GM19025 (cell line): ENCODE results near the gene SPATA46.
"Not testable (repeated sequence)": the region's sequence is repeated elsewhere in the genome, so short reads cannot be mapped to it uniquely, and the experiment has no call there.

ENCODE experiments used
- ATAC-seq: cut with Tn5 transposase; IDR thresholded peaks from one replicate; pipeline ENCODE4 v1.9.1; 2021; ENCODE audit warnings: mild to moderate bottlenecking, low read depth, moderate library complexity; ENCODE audit not compliant: unreplicated experiment

The SPATA46 gene, protein sequence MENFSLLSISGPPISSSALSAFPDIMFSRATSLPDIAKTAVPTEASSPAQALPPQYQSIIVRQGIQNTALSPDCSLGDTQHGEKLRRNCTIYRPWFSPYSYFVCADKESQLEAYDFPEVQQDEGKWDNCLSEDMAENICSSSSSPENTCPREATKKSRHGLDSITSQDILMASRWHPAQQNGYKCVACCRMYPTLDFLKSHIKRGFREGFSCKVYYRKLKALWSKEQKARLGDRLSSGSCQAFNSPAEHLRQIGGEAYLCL

DNA sequence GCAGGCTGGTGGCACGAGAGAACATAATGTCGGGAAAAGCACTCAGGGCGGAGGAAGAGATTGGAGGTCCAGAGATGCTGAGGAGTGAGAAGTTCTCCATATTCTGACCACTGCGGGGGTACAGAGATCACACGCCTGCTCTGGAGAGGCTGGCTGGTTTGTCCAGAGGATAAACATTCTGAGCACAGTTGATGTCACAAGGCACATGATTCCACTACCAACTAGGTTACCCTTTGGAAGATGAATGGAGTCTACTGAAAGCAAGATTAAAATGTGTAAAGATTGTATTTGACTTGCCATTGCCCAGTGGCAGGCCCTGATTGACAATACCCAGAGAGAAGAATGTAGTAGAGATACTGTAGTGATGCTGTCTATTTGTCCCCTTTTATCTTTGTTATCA, at the start of gene SPATA46:
SPATA46 (minus strand) TSS at position 164 of the 400 bp plus-strand sequence; CDS start at position 100, 64 bp downstream.
- ATAC-seq, result no peak

DNA sequence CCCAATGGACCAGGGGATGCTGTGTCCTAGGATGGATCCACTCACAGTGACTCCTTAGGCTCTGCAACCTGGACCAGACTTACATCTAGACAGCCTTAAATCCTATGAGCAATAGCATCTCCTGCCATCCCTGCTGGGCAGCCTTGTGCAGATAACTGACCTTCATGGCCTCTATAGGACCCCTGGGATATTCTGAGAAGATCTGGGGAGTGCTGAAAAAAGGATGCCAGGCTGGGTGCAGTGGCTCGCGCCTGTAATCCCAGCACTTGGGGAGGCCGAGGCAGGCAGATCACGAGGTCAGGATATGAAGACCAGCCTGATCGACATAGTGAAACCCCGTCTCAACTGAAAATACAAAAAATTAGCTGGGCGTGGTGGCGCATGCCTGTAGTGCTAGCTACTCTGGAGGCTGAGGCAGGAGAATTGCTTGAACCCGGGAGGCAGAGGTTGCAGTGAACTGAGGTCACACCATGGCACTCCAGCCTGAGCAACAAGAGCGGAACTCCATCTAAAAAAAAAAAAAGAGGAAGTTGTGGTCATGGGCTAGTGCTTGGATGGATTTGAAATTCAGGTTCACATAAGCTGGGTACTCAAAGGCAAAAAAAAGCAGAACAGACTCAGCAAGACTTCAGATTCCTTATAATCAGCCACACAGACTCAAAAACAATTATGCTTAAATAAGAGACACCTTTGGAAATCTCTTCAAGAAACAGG, 46.2 kb upstream of the SPATA46 start:
- no peak for ATAC-seq

DNA sequence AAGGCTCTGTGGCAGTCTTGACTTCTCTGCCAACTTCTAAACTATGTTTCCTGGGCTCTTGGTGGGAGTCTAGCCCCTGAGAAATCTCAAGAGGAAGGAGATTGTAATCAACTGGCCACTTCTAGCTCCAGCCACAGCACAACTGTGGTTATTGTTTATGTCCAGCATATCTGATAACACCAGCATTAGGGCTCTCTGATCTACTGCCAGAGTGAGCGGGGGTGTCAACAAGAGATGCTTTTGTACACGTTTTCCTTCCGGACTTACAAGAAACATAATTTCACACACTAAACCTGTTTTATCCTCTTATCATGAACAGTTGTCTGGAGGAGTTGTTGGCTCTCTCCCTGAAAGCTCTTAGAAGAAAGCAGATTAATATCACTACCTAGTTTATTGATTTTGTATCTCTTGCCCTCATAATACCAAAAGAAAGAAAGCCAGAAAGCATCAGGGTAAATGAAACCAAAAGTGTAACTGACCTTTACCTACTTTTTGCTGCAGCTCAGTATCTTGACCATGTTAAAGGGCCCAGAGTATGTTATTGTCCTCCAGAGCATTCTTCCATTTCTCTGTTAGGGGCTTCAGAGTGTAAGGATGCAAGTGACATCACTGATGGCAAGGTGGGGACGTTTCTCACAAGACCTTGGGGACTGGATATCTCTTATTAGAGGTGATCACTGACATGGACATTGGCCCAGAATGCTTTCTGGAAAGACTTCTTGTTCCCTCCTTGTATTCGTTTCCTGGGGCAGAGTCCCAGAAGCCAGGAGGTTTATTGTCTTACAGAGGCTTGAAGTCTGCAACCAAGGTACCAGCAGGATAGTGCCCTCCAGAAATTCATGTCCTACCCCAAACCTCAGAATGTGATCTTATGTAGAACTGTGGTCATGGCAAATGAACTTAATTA, 44.9 kb upstream of the SPATA46 start:
- ATAC-seq, result no peak

DNA sequence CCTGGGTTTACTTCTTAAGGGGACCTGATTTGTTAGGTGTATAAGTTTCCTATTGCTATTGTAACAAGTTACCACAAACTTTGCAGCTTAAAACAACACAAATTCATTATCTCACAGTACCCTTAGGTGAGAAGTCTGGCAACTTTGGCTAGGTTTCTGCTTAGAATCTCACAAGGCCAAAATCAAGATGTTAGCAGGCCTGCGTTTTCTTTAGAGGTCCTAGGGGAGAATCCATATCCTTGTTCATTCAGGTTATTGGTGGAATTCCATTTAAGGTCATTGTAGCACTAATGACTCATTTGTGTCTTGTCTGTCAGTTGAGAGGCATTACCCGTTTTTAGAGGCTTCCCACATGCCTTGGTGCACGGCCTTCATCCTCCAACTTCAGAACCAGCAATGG, 43.5 kb upstream of the SPATA46 start:
- ATAC-seq, result no peak

DNA sequence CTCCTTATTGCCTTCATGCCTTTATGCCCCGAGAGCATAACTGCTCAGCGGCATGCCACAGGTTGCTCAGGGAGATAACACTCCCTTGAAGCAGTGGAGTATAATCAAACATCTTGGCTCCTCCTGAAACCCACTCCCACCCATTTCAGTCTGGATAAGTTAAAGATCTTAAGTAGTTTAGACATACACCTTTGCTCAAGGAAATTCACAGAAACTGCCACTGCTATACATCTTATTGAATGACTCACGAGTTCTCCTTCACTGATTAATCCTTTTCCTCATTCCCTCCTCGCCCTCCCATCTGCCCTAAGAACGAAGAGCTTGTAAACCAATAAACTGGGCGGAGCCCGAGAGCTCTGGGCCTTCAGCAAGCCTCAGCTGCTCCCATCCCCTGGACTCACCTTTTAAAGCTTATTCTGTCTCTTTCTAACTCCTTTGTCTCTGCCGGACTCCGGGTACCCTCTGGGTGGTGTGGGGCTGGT, 42.8 kb upstream of the SPATA46 start:
- not testable (repeated sequence) for ATAC-seq

DNA sequence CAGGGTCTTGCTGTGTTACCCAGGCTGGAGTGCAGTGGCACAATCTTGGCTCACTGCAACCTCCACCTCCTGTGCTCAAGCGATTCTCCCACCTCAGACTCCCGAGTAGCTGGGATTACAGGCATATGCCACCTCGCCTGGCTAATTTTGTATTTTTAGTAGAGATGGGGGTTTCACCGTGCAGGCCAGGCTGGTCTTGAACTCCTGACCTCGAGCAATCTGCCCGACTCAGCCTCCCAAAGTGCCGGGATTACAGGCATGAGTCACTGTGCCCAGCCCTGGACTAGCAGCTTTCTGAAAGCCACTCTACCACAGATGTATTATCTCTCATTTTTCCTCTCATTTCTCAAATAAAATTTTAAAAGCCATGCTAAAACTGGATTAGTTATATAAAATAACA, 41.9 kb upstream of the SPATA46 start:
- ATAC-seq, result not testable (repeated sequence)

DNA sequence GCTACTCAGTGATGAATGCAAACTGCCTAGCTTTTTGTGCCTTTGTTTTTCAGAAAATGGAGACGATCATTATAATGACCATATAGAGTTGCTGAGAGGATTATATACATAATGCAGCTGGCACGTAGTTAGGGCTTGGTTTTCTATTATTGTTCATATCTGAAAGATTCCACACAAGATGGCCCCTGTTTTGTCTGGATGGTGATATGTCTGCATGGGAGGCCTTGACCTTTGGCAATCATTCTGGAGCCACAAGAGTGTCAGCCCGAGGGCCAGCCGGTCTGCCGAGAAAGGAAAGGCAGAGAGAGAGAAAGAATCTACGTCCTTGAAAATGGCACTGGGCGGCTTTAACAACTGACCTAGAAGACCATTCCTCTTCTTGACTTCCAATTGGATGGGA, 41.0 kb upstream of the SPATA46 start:
- ATAC-seq, result no peak

DNA sequence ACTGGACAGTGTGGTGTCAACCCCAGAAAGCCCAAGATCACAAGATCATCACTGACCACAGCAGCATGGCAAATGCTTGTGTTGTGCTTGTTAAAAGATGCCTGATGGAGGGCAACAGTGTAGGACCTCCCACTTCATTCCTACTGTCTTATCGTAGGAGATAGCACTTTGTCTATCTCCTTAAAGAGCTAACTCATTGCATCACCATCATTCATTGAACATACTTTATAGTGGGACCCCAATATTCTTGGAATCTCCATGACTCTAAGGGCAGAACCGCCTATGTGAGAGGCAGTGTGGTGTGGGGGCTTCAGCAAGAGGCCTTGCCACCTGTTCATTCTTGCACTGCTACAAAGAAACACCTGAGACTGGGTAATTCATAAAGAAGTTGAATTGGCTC, 40.3 kb upstream of the SPATA46 start:
- ATAC-seq, result no peak

DNA sequence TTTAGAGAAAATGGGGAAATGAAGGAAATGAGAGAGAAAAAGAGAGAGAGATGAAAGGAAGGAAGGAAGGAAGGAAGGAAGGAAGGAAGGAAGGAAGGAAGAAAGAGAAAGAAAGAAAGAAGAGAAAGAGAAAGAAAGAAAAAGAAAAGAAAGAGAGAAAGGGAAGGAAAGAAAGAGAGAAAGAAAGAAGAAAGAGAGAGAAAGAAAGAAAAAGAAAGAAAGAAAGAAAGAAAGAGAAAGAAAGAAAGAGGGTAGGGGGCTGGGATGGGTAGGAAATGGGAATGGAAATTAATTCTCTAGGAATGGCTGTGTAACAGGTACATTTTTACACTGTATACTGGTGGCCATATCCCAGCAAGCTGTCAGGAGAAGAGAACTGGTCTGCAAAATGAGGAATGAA, 39.6 kb upstream of the SPATA46 start:
- ATAC-seq, result no peak

DNA sequence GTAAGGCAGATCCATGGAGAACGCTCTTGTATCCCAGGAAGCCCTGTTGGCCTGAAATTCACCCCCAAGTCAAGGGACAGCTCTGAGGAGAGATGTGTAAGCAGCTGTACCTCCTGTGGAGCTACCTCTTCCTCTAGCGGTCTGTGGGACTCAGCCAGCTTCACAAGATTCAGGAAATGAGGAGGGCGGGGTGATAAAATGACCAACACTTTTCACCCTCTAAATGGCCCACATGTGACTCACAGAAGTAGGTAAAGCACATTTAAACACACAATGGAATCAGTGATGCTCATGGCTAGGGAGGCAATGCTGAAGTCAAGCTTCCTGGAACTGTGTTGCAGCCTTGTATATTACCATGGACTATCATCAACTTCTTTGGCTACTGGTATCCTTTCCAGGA, 35.3 kb upstream of the SPATA46 start, which contains the start of gene SH2D1B:
SH2D1B (minus strand) TSS at position 135 of the 400 bp plus-strand sequence; CDS start at position 15, 120 bp downstream.
- ATAC-seq, result no peak

DNA sequence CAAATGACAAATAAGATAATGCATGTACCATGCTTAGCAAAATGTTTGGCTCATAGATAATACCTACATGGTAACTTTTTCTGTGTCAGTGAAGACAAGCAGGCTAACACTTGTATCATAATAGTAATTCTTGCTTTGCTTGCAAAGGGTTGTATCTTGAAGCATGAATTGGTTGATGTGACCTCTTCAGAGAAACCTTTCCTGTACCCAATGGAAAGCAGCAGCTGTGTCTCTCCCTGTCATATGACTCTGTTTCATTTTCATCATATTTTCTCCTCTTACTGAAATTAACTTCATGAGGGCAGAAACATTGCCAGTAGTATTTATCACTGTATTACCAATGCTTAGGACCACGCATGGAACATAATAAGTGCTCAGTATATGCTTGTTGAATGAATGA, 30.9 kb upstream of the SPATA46 start:
- no peak for ATAC-seq

DNA sequence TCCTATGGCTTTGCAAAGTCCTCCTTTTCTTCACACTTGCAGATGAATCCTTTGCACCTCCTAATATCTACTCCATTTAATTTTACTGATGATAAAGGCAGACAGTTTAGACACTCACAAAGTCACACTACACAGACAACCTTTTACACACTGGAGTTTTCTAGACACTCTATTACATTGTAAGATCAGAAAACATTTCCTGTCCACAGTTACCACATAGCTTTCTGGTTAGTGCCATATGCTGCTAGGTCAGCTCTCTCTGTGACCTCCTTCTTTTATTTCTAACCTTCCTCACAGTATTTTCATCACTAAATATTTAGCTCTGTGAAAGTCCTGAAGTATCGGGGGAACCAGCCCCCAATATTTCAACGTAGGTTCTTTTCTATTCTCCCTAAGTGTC, 30.2 kb upstream of the SPATA46 start:
- no peak for ATAC-seq

DNA sequence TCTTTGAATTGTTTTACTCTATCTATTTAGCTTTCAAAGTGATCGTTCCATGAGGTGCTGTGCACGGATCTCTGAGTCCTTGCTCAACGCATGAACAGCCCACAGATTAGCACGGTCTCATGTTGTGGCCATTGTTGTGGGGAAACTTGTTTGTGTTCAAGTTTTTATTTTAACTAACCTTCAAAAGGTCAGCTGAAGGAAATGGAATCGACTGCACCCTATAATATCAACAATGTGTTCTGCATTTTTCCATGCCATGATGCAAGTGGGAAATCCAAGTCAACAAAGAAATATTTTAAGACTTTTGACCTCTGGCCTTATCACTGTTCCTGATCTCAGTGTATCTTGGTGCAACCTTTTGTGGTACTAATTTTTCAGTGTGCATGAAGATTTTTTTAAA, 29.1 kb upstream of the SPATA46 start:
- no peak for ATAC-seq

DNA sequence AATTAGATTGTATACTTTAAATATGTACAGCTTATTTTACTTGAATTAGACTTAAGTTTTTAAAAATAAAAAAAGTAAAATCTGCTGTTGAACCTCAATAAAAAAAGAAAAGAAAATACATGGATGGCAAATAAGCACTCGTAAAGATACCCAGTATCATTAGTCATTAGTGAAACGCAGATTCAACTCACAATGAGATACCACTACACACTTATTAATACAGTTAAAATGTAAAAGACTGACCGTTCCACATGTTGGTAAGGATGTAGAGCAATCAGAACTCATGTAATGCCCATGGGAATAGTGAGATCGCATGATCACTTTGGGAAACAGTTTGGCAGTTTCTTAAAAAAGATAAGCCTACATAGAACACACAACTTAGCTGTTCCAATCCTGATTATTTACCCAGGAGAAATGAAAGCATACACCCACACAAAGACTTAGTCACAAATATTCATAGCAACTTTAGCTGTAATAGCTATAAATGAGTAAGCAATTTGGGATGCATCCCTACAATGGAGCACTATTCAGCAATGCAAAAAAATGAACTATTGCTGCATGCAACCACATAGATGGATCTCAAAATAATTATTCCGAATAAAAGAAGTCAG, 28.0 kb upstream of the SPATA46 start:
- ATAC-seq, result no peak

DNA sequence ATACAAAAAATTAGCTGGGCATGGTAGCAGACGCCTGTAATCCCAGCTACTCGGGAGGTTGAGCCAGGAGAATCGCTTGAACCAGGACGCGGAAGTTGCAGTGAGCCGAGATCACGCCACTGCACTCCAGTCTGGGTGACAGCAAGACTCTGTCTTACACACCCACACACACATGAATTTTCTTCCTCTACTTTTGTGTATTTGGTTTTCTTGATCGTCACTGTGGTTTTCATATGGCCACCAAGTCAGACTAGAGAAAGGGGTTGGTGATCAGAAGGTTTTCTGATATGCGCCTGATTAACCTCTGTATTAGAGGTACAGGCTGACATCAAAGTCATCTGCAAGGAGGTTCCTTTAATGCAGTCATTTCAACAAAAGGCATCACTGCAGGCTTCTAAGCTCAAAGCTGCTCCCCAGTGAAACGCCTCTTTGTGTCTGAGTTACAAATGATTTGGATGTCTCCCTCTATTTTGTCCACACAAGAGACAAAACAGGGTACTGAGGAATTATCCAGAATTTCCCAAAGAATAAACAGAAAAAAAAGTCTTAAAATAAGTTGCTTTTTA, 24.2 kb upstream of the SPATA46 start:
- ATAC-seq, result no peak

DNA sequence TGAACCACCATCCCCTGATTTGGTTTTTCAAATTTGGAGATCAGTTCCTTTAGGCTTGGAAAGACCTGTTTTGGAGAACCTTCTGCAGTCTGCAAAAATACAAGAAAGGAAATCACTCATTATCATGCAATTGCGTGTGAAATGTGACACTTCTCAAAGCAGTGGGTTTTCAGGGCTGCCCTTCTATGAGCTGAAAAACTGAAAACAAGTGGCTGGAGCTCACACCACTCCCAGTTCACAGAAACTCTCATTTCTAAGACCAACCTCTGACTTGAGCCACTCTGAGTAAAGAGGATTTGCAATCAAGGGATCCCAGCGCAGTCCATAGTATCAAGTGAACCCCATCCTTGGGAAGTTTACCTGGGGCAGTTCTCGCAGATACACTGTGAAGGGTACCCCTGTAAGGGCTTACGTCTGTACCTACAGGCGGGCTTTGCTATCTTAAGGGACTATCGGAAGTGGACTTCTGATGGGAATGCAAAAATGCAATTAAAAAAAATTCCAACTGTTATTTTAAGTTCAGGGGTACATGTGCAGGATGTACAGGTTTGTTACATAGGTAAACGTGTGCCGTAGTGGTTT, 22.4 kb upstream of the SPATA46 start:
- no peak for ATAC-seq

DNA sequence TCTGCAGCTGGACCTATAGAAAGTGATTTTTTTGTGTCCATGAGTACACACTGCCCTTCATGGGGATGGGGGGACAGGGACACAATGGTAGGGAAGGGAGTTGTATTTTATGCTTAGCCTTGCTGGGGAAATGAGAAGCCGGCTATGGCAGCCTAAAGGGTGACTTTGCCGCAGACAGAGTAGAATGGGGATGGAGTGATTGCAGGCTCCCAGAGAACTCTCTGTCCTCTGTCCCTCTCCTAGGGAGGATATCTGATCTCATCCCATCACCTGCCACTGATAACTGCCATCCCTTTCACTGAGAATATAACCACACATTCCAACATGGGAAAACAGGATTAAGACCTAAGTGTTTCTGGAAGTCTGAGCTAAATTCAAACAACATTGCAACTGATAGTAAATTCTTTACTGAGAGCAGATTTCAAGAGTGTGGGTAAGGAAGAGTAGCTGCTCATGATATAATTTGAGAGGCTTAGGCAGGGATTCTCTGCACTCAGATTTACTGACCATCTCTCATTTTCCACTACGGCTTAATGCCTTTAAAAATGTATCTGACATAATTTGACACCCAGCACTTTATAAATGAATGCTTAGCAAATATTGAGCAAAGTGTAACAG, 21.4 kb upstream of the SPATA46 start:
- no peak for ATAC-seq

DNA sequence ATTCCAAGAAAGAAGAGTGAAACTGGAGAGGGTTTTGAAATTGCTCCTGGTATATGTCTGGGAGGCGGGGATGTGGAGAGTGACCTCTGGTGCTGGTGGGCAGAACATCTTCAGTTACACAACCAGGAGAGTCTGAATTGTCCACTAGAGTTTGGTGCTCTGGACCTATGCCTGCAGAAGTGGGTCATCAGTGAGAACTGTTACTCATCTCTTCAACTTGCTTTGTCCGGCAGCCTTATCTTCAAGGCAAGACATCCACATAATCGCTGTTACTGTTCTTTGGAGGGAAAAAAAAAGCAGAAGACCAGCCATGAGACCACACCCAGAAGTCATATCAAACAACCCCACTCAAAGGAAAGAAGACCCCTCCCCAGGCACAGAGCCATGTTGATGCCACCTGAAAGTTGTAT, 20.4 kb upstream of the SPATA46 start:
- no peak for ATAC-seq

DNA sequence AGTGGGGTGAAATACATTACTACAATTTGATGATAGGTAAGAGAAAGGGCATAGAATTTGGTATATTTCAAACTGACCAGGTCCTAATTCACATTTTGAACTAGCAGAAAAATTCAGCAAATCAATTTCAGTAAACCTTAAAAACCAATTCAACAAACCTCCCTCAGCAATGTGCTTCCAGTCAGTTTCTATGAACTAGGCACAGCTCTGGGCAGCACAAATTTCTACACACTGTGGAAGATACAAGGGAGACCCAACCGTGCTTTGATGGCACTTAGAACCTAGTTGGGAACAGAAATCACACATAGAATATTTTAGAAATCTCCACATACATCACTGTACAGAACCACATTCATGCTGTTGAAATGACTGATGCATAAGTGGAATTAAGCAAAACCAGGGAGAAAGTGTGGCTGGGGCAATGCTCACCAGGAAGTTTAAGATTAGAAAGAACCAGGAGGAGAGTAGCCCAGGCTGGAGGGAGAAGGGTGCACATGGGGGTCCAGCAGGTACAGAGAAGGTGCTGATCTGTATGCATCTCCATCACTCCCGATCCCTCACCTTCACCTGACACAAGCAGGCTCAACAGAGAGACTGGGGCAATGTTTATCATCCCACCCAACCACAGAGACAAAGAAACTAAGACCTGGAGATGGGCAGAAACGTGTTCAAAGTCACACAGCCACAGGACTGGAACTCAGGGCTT, 19.7 kb upstream of the SPATA46 start:
- ATAC-seq, result no peak
